ENCODE results near the gene CDKN2B-AS1. TPM values are rescaled to one million over a fixed set of nuclear protein-coding genes. Genes with fewer than 3 reads are reported as not detected.

CDKN2B-AS1 gene
- total RNA-seq, 2 donors from 2014 or later: not detected

- Mint-ChIP-seq H3K4me1 (no peaks in the 10 kb centered on the region), H3K36me3 (ENCODE audit: low read depth) (no peaks in the 10 kb centered on the region), H3K9me3 (no peaks in the 10 kb centered on the region), H3K27me3 (ENCODE audit: insufficient read depth) (no peaks in the 10 kb centered on the region), H3K27ac (no peak overlapping the region), H3K4me3 (no peak overlapping the region)
- Histone ChIP-seq H3K4me3 (ENCODE audit: low read length) (no peak overlapping the region), H3K27ac (ENCODE audit: low read depth, low read length) (no peak overlapping the region), H3K9ac (ENCODE audit: extremely low read depth, low read length, poor library complexity, severe bottlenecking) (no peak overlapping the region), H3K9me3 (ENCODE audit: control insufficient read depth, low read length) (no peaks in the 10 kb centered on the region), H3K4me1 (ENCODE audit: control insufficient read depth, insufficient read depth, low read length) (no peaks in the 10 kb centered on the region), H3K36me3 (ENCODE audit: control insufficient read depth, insufficient read depth, low read length) (no peaks in the 10 kb centered on the region), H3K27me3 (ENCODE audit: control insufficient read depth, insufficient read depth, low read length, poor library complexity, severe bottlenecking) (no peaks in the 10 kb centered on the region)
- no peak for DNase-seq
- TF ChIP-seq CTCF (conservative IDR thresholded peaks at IDR 0.05): no peak
- WGBS, 2 experiments (ENCODE audit: insufficient coverage in 1 of 2, insufficient read length in 1 of 2): 93 to 100% methylated on average over 4 of the region's 4 CpGs
Measured at GRCh38 chr9:22065431-22066200, 71.0 kb downstream of the CDKN2B-AS1 start.

GRCh38 chr9:22067196-22067595 lies 72.6 kb downstream of the CDKN2B-AS1 start:
- Histone ChIP-seq H3K27ac (ENCODE audit: low read depth, low read length) (no peak overlapping the region), H3K9me3 (ENCODE audit: control insufficient read depth, low read length) (no peaks in the 10 kb centered on the region), H3K4me3 (ENCODE audit: low read length) (no peak overlapping the region), H3K36me3 (ENCODE audit: control insufficient read depth, insufficient read depth, low read length) (no peaks in the 10 kb centered on the region), H3K9ac (ENCODE audit: extremely low read depth, low read length, poor library complexity, severe bottlenecking) (no peak overlapping the region), H3K27me3 (ENCODE audit: control insufficient read depth, insufficient read depth, low read length, poor library complexity, severe bottlenecking) (no peaks in the 10 kb centered on the region), H3K4me1 (ENCODE audit: control insufficient read depth, insufficient read depth, low read length) (no peaks in the 10 kb centered on the region)
- no peak for DNase-seq
- Mint-ChIP-seq H3K9me3 (no peaks in the 10 kb centered on the region), H3K27ac (no peak overlapping the region), H3K36me3 (ENCODE audit: low read depth) (no peaks in the 10 kb centered on the region), H3K27me3 (ENCODE audit: insufficient read depth) (no peaks in the 10 kb centered on the region), H3K4me3 (no peak overlapping the region), H3K4me1 (no peaks in the 10 kb centered on the region)
- no peak for TF ChIP-seq CTCF (conservative IDR thresholded peaks at IDR 0.05)
- 64% methylated on average over 4 of the region's 4 CpGs; no CpG with 5 or more reads in 1 of the 2 experiments for WGBS, 2 experiments (ENCODE audit: insufficient coverage in 1 of 2, insufficient read length in 1 of 2)

GRCh38 chr9:22068369-22068768 lies 73.8 kb downstream of the CDKN2B-AS1 start:
- no peaks in the 10 kb centered on the region for H3K36me3 Mint-ChIP-seq (ENCODE audit: low read depth)
- no peaks in the 10 kb centered on the region for H3K9me3 Mint-ChIP-seq
- H3K27ac ChIP-seq (ENCODE audit: low read depth, low read length): no peak overlapping the region
- DNase-seq: no peak
- no peak overlapping the region for H3K27ac Mint-ChIP-seq
- H3K9me3 ChIP-seq (ENCODE audit: control insufficient read depth, low read length): no peaks in the 10 kb centered on the region
- H3K4me3 ChIP-seq (ENCODE audit: low read length): no peak overlapping the region
- no peaks in the 10 kb centered on the region for H3K27me3 ChIP-seq (ENCODE audit: control insufficient read depth, insufficient read depth, low read length, poor library complexity, severe bottlenecking)
- no peaks in the 10 kb centered on the region for H3K4me1 Mint-ChIP-seq
- H3K36me3 ChIP-seq (ENCODE audit: control insufficient read depth, insufficient read depth, low read length): no peaks in the 10 kb centered on the region
- no peak overlapping the region for H3K4me3 Mint-ChIP-seq
- H3K27me3 Mint-ChIP-seq (ENCODE audit: insufficient read depth): no peaks in the 10 kb centered on the region
- no peaks in the 10 kb centered on the region for H3K4me1 ChIP-seq (ENCODE audit: control insufficient read depth, insufficient read depth, low read length)
- no peak for TF ChIP-seq CTCF (conservative IDR thresholded peaks at IDR 0.05)
- 93 to 100% methylated on average over 5 to 8 of the region's 8 CpGs for WGBS, 2 experiments (ENCODE audit: insufficient coverage in 1 of 2, insufficient read length in 1 of 2)
- H3K9ac ChIP-seq (ENCODE audit: extremely low read depth, low read length, poor library complexity, severe bottlenecking): no peak overlapping the region
